WTC11 (cell line): ENCODE results near the gene MARCKS. TPM values are rescaled to one million over a fixed set of nuclear protein-coding genes. Genes with fewer than 3 reads are reported as not detected.

ENCODE experiments used
- ATAC-seq: fragments of 200-7000 bp; cut with Tn5 transposase; 2 replicates; pipeline ENCODE4 v1.10.0; 2021; ENCODE audit warnings: mild to moderate bottlenecking, moderate library complexity
- CTCF ChIA-PET: fragments of 300-600 bp; sonication (Branson Sonifier 250); formaldehyde crosslinking; loops from one replicate; lab custom pipeline; 2021; ENCODE audit warnings: antibody characterized with exemption; lab: Charles Lee
- POLR2A ChIA-PET: fragments of 350-600 bp; sonication (Branson Sonifier 250); formaldehyde crosslinking; loops from one replicate; lab custom pipeline; 2021; ENCODE audit warnings: antibody characterized with exemption; lab: Charles Lee
- DNase-seq: peaks from one replicate; pipeline ENCODE4 v3.0.0; 2021; ENCODE audit warnings: low spot score
- H3K27ac Mint-ChIP-seq: 2 replicates; pipeline ENCODE4 v1.8.0; 2021; ENCODE audit warnings: mixed read lengths
- H3K27me3 Mint-ChIP-seq: 2 replicates; pipeline ENCODE4 v1.8.0; 2021; ENCODE audit warnings: low read depth, mild to moderate bottlenecking, moderate library complexity, mixed read lengths
- H3K36me3 Mint-ChIP-seq: 2 replicates; pipeline ENCODE4 v1.8.0; 2021; ENCODE audit warnings: mixed read lengths
- H3K4me1 Mint-ChIP-seq: 2 replicates; pipeline ENCODE4 v1.8.0; 2022; ENCODE audit warnings: mixed read lengths
- H3K4me3 Mint-ChIP-seq: 2 replicates; pipeline ENCODE4 v1.8.0; 2021; ENCODE audit warnings: mild to moderate bottlenecking, moderate library complexity, mixed read lengths
- H3K9me3 Mint-ChIP-seq: 2 replicates; pipeline ENCODE4 v1.8.0; 2021; ENCODE audit warnings: mixed read lengths
- CDX4 ChIP-seq: fragments of 250-450 bp; sonication (Bioruptor Pico); IDR thresholded peaks from 2 replicates; pipeline ENCODE4 v1.9.0; 2021; ENCODE audit warnings: moderate library complexity, mild to moderate bottlenecking, inconsistent platforms, borderline replicate concordance
- CREM ChIP-seq: sonication (generic); formaldehyde crosslinking; IDR thresholded peaks from 2 replicates; pipeline ENCODE4 v1.8.1; 2022; ENCODE audit warnings: mild to moderate bottlenecking, missing genetic modification reagents, moderate library complexity
- FOXK1 ChIP-seq: sonication (generic); formaldehyde crosslinking; IDR thresholded peaks from 2 replicates; pipeline ENCODE4 v1.8.0; 2022; ENCODE audit warnings: mild to moderate bottlenecking, moderate library complexity, missing genetic modification reagents
- GRHL2 ChIP-seq: fragments of 250-450 bp; sonication (Bioruptor Pico); IDR thresholded peaks from 2 replicates; pipeline ENCODE4 v1.8.0; 2022; ENCODE audit warnings: mild to moderate bottlenecking, moderate library complexity; ENCODE audit not compliant: insufficient replicate concordance, severe bottlenecking
- IRF2 ChIP-seq: sonication (generic); formaldehyde crosslinking; IDR thresholded peaks from 2 replicates; pipeline ENCODE4 v1.8.0; 2022; ENCODE audit warnings: low read depth, missing genetic modification reagents, borderline replicate concordance
- NR1H2 ChIP-seq: sonication (generic); formaldehyde crosslinking; IDR thresholded peaks from 2 replicates; pipeline ENCODE4 v1.9.0; 2021; ENCODE audit warnings: mild to moderate bottlenecking, moderate library complexity, missing genetic modification reagents
- ZNF423 ChIP-seq: fragments of 250-450 bp; sonication (Bioruptor Pico); IDR thresholded peaks from 2 replicates; pipeline ENCODE4 v2.1.2; 2022; ENCODE audit warnings: mild to moderate bottlenecking, moderate library complexity
- total RNA-seq: library from RNA; stranded (reverse); gene quantifications from 3 replicates; pipeline ENCODE4 v1.2.3, GENCODE V29; 2021
- TF ChIP-seq, protein P1 (sequence below): sonication (generic); formaldehyde crosslinking; IDR thresholded peaks from 2 replicates; pipeline ENCODE4 v1.8.1; 2022; ENCODE audit warnings: mild to moderate bottlenecking, moderate library complexity, missing genetic modification reagents
- TF ChIP-seq, protein P2 (sequence below): sonication (generic); formaldehyde crosslinking; IDR thresholded peaks from 2 replicates; pipeline ENCODE4 v1.8.1; 2023; ENCODE audit warnings: mild to moderate bottlenecking, missing genetic modification reagents
- TF ChIP-seq, protein P3 (sequence below): sonication (generic); formaldehyde crosslinking; IDR thresholded peaks from 2 replicates; pipeline ENCODE4 v1.8.0; 2023; ENCODE audit warnings: mild to moderate bottlenecking, missing genetic modification reagents
- TF ChIP-seq, protein P4 (sequence below): sonication (generic); formaldehyde crosslinking; IDR thresholded peaks from 2 replicates; pipeline ENCODE4 v1.8.1; 2022; ENCODE audit warnings: low read depth, missing genetic modification reagents, borderline replicate concordance

The MARCKS gene
- total RNA-seq, 1 experiment from 2014 or later: 95.1 TPM

- TF ChIP-seq, protein P1, sequence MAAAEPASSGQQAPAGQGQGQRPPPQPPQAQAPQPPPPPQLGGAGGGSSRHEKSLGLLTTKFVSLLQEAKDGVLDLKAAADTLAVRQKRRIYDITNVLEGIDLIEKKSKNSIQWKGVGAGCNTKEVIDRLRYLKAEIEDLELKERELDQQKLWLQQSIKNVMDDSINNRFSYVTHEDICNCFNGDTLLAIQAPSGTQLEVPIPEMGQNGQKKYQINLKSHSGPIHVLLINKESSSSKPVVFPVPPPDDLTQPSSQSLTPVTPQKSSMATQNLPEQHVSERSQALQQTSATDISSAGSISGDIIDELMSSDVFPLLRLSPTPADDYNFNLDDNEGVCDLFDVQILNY (CRISPR knock-in tag): no peak
- TF ChIP-seq, protein P2, sequence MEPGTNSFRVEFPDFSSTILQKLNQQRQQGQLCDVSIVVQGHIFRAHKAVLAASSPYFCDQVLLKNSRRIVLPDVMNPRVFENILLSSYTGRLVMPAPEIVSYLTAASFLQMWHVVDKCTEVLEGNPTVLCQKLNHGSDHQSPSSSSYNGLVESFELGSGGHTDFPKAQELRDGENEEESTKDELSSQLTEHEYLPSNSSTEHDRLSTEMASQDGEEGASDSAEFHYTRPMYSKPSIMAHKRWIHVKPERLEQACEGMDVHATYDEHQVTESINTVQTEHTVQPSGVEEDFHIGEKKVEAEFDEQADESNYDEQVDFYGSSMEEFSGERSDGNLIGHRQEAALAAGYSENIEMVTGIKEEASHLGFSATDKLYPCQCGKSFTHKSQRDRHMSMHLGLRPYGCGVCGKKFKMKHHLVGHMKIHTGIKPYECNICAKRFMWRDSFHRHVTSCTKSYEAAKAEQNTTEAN (CRISPR knock-in tag): no peak
- TF ChIP-seq GRHL2 (CRISPR knock-in tag): no peak
- TF ChIP-seq, all 79 proteins: peak for 0
Measured at GRCh38 chr6:113853252-113853651, 3.9 kb upstream of the MARCKS start (continued).

GRCh38 chr6:113854531-113855499 is 2.3 kb upstream of the MARCKS start:
- POLR2A ChIA-PET: interaction anchor here (0.6 to 1.2 kb wide), 5 partner anchors 8 to 209 kb away, joined by 3 to 8 read pairs (median 3); no protein-coding TSS in a partner anchor
- H3K4me1 Mint-ChIP-seq: peaks cover 9% of the 10 kb centered on the region; the same call in 1 of the 2 replicates
- H3K36me3 Mint-ChIP-seq: 0 out of 2 replicates have a peak, but pooled peaks cover 4% of the 10 kb centered on the region
- peaks cover 34% of the 10 kb centered on the region for H3K27me3 Mint-ChIP-seq
- ATAC-seq: peak; percentile 43
- no peaks in the 10 kb centered on the region for H3K9me3 Mint-ChIP-seq
- no peak overlapping the region for H3K4me3 Mint-ChIP-seq
- peak; percentile 87 for DNase-seq
- H3K27ac Mint-ChIP-seq: peak overlapping the region; percentile 42; the same call in 1 of the 2 replicates
- CTCF ChIA-PET: interaction anchor here (0.6 to 1.2 kb wide), 5 partner anchors 24 to 548 kb away, joined by 3 to 5 read pairs (median 4); no protein-coding TSS in a partner anchor
- 0 out of 2 replicates have a peak, but pooled peaks have one; percentile 14 for TF ChIP-seq ZNF423 (CRISPR knock-in tag)
- TF ChIP-seq CREM (CRISPR knock-in tag): no peak

DNA sequence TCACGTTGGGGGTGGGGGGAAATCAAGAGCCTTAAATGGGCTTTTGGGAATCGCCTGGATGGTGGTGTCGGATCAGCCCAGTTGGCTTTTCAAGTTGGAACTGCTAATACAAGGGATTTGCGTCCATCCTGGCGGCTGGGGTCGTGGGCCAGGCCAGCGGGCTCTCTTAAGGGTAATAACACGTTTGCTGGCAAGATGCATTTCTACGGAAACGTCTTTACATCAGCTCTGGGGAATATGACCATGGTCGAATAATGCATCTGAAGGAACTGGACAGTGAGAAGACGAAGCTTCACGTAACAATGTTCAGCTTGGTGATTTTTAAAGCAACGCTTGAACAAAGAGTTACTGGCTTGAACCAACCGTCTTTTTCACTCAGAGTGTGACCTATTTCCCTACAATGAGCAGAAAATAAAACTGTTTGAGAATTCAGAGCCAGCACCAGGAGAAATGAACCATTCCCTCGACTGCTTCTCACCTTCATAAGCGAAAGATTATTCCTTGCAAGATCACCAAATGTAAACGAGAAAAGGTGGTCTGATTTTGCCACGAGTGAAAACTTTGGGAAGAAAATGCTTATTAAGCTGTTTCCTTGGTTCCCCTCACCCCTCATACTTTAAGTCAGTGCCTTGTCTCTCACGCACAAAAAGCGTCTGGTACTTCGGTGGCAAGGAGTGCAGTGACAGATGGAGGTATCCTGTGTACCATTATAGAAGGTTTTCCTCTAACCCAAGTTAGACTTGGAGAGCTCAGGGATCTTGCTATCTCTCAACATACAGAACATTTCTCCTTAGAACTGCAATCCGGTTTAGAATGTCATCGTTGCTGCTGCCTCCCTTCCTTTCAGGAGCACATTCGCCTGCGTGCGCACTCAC is 1.4 kb upstream of the MARCKS start:
- no peak for ATAC-seq
- ChIA-PET POLR2A (interaction anchor here (0.6 to 1.2 kb wide), 3 partner anchors 9 to 210 kb away, joined by 3 to 8 read pairs (median 4); no protein-coding TSS in a partner anchor), CTCF (interaction anchor here (0.6 to 1.2 kb wide), 4 partner anchors 23 to 549 kb away, joined by 3 to 4 read pairs (median 4); no protein-coding TSS in a partner anchor)
- peaks cover 12% of the 10 kb centered on the region for H3K4me1 Mint-ChIP-seq
- H3K27ac Mint-ChIP-seq: peak overlapping the region; percentile 42; the same call in 1 of the 2 replicates
- peaks cover 7% of the 10 kb centered on the region for H3K36me3 Mint-ChIP-seq
- H3K4me3 Mint-ChIP-seq: no peak overlapping the region
- TF ChIP-seq FOXK1 (CRISPR knock-in tag) (no peak), CREM (CRISPR knock-in tag) (no peak), CDX4 (CRISPR knock-in tag) (0 out of 2 replicates have a peak, but pooled peaks have one; percentile 2)
- no peaks in the 10 kb centered on the region for H3K9me3 Mint-ChIP-seq
- DNase-seq: peak; percentile 26
- H3K27me3 Mint-ChIP-seq: peaks cover 34% of the 10 kb centered on the region

- H3K36me3 Mint-ChIP-seq: peaks cover 12% of the 10 kb centered on the region
- no peak overlapping the region for H3K4me3 Mint-ChIP-seq
- ATAC-seq: no peak
- no peak overlapping the region for H3K27ac Mint-ChIP-seq
- TF ChIP-seq, protein P1 (CRISPR knock-in tag): no peak
- TF ChIP-seq, protein P3, sequence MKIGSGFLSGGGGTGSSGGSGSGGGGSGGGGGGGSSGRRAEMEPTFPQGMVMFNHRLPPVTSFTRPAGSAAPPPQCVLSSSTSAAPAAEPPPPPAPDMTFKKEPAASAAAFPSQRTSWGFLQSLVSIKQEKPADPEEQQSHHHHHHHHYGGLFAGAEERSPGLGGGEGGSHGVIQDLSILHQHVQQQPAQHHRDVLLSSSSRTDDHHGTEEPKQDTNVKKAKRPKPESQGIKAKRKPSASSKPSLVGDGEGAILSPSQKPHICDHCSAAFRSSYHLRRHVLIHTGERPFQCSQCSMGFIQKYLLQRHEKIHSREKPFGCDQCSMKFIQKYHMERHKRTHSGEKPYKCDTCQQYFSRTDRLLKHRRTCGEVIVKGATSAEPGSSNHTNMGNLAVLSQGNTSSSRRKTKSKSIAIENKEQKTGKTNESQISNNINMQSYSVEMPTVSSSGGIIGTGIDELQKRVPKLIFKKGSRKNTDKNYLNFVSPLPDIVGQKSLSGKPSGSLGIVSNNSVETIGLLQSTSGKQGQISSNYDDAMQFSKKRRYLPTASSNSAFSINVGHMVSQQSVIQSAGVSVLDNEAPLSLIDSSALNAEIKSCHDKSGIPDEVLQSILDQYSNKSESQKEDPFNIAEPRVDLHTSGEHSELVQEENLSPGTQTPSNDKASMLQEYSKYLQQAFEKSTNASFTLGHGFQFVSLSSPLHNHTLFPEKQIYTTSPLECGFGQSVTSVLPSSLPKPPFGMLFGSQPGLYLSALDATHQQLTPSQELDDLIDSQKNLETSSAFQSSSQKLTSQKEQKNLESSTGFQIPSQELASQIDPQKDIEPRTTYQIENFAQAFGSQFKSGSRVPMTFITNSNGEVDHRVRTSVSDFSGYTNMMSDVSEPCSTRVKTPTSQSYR (CRISPR knock-in tag): no peak
- TF ChIP-seq IRF2 (CRISPR knock-in tag) (no peak), FOXK1 (CRISPR knock-in tag) (no peak), NR1H2 (CRISPR knock-in tag) (no peak)
- TF ChIP-seq, protein P4, sequence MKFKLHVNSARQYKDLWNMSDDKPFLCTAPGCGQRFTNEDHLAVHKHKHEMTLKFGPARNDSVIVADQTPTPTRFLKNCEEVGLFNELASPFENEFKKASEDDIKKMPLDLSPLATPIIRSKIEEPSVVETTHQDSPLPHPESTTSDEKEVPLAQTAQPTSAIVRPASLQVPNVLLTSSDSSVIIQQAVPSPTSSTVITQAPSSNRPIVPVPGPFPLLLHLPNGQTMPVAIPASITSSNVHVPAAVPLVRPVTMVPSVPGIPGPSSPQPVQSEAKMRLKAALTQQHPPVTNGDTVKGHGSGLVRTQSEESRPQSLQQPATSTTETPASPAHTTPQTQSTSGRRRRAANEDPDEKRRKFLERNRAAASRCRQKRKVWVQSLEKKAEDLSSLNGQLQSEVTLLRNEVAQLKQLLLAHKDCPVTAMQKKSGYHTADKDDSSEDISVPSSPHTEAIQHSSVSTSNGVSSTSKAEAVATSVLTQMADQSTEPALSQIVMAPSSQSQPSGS: no peak
- no peak for DNase-seq
- CTCF ChIA-PET: no interaction called here
- no peaks in the 10 kb centered on the region for H3K9me3 Mint-ChIP-seq
- POLR2A ChIA-PET: no interaction called here
- H3K27me3 Mint-ChIP-seq: peaks cover 33% of the 10 kb centered on the region
- peaks cover 14% of the 10 kb centered on the region for H3K4me1 Mint-ChIP-seq
Measured at GRCh38 chr6:113856375-113856624, 845 bp upstream of the MARCKS start.
